ENCODE measurements around the gene INPP5A.
A peak's percentile ranks its signal among the peaks of the same experiment; 100 is the strongest.

INPP5A gene

GRCh38 chr10:132696204-132696603 is 158.6 kb downstream of the INPP5A start:
- Histone ChIP-seq H3K23ac (ENCODE audit: low read depth, low read length, poor library complexity) (no peak overlapping the region), H2BK12ac (ENCODE audit: low read length) (no peak overlapping the region)

GRCh38 chr10:132696728-132697577 is 159.4 kb downstream of the INPP5A start:
- WGBS, 2 donors (ENCODE audit: extremely low coverage in 2 of 2, insufficient read length in 2 of 2, insufficient replicate concordance in 1 of 2) = no CpG with 5 or more reads among the region's 13 CpGs
- Histone ChIP-seq H3K9ac (ENCODE audit: low read depth, low read length, poor library complexity) (no peak overlapping the region), H2BK12ac (ENCODE audit: low read length) (no peak overlapping the region), H3K27me3 (ENCODE audit: control insufficient read depth in 3 of 3, insufficient read depth in 3 of 3, low read depth in 1 of 3, low read length in 3 of 3) (no peaks in the 10 kb centered on the region), H3K4me1 (ENCODE audit: control insufficient read depth in 2 of 2, insufficient read depth in 1 of 2, low read depth in 1 of 2, low read length in 2 of 2) (peaks cover 0 to 11% of the 10 kb centered on the region in 2 donors), H2BK5ac (ENCODE audit: low read length) (no peak overlapping the region), H3K36me3 (replicated peaks in 1 of 2; ENCODE audit: control insufficient read depth in 2 of 2, insufficient read depth in 2 of 2, low read length in 2 of 2) (peaks cover 0 to 8% of the 10 kb centered on the region in 2 donors), H3K18ac (ENCODE audit: low read length) (peak overlapping the region; percentile 71), H3K14ac (ENCODE audit: low read length) (peak overlapping the region; percentile 51), H3K4me2 (ENCODE audit: insufficient read depth, low read length, poor library complexity, severe bottlenecking) (no peak overlapping the region), H3K9me3 (replicated peaks in 1 of 2; ENCODE audit: control insufficient read depth in 2 of 2, insufficient read depth in 1 of 2, low read depth in 1 of 2, low read length in 2 of 2) (peaks cover 4 to 28% of the 10 kb centered on the region in 2 donors), H2AK5ac (ENCODE audit: low read depth, low read length) (peak overlapping the region; percentile 44), H2BK120ac (ENCODE audit: low read depth, low read length) (no peak overlapping the region), H2AFZ (ENCODE audit: low read length) (no peak overlapping the region), H3K23ac (ENCODE audit: low read depth, low read length, poor library complexity) (peak overlapping the region; percentile 28), H2BK15ac (ENCODE audit: low read length) (no peak overlapping the region), H4K91ac (ENCODE audit: low read depth, low read length, poor library complexity) (no peak overlapping the region), H3K4ac (ENCODE audit: low read length) (no peak overlapping the region), H3K79me1 (ENCODE audit: low read depth, low read length) (no peaks in the 10 kb centered on the region), H4K8ac (ENCODE audit: low read depth, low read length) (no peak overlapping the region), H3K27ac (replicated peaks; ENCODE audit: low read length) (no peak overlapping the region), H3K4me3 (ENCODE audit: low read length in 2 of 2) (no peak overlapping the region)
- DNase-seq (ENCODE audit: low spot score) = no peak

More at GRCh38 chr10:132696204-132696603, 158.6 kb downstream of the INPP5A start:
- no peaks in the 10 kb centered on the region for H3K79me1 ChIP-seq (ENCODE audit: low read depth, low read length)
- peaks cover 0 to 11% of the 10 kb centered on the region in 2 donors for H3K4me1 ChIP-seq (ENCODE audit: control insufficient read depth in 2 of 2, insufficient read depth in 1 of 2, low read depth in 1 of 2, low read length in 2 of 2)
- no peak for DNase-seq (ENCODE audit: low spot score)
- H2BK120ac ChIP-seq (ENCODE audit: low read depth, low read length) = no peak overlapping the region
- no peak overlapping the region for H3K18ac ChIP-seq (ENCODE audit: low read length)
- H2AFZ ChIP-seq (ENCODE audit: low read length) = no peak overlapping the region
- H4K91ac ChIP-seq (ENCODE audit: low read depth, low read length, poor library complexity) = no peak overlapping the region
- no peak overlapping the region for H2AK5ac ChIP-seq (ENCODE audit: low read depth, low read length)
- H3K27me3 ChIP-seq (ENCODE audit: control insufficient read depth in 3 of 3, insufficient read depth in 3 of 3, low read depth in 1 of 3, low read length in 3 of 3) = no peaks in the 10 kb centered on the region
- no peak overlapping the region for H3K4me2 ChIP-seq (ENCODE audit: insufficient read depth, low read length, poor library complexity, severe bottlenecking)
- H3K4me3 ChIP-seq (ENCODE audit: low read length in 2 of 2) = no peak overlapping the region
- no peak overlapping the region for H2BK15ac ChIP-seq (ENCODE audit: low read length)
- H3K27ac ChIP-seq (replicated peaks; ENCODE audit: low read length) = no peak overlapping the region
- peaks cover 4 to 28% of the 10 kb centered on the region in 2 donors for H3K9me3 ChIP-seq (replicated peaks in 1 of 2; ENCODE audit: control insufficient read depth in 2 of 2, insufficient read depth in 1 of 2, low read depth in 1 of 2, low read length in 2 of 2)
- H4K8ac ChIP-seq (ENCODE audit: low read depth, low read length) = no peak overlapping the region
- peaks cover 0 to 8% of the 10 kb centered on the region in 2 donors for H3K36me3 ChIP-seq (replicated peaks in 1 of 2; ENCODE audit: control insufficient read depth in 2 of 2, insufficient read depth in 2 of 2, low read length in 2 of 2)
- H3K9ac ChIP-seq (ENCODE audit: low read depth, low read length, poor library complexity) = no peak overlapping the region
- no peak overlapping the region for H3K4ac ChIP-seq (ENCODE audit: low read length)
- no peak overlapping the region for H3K14ac ChIP-seq (ENCODE audit: low read length)
- WGBS, 2 donors (ENCODE audit: extremely low coverage in 2 of 2, insufficient read length in 2 of 2, insufficient replicate concordance in 1 of 2) = no CpG with 5 or more reads among the region's 2 CpGs
- H2BK5ac ChIP-seq (ENCODE audit: low read length) = no peak overlapping the region

GRCh38 chr10:132697578-132698200 is 160.1 kb downstream of the INPP5A start:
- Histone ChIP-seq H3K27ac (replicated peaks; ENCODE audit: low read length) (no peak overlapping the region), H3K36me3 (replicated peaks in 1 of 2; ENCODE audit: control insufficient read depth in 2 of 2, insufficient read depth in 2 of 2, low read length in 2 of 2) (peaks cover 0 to 8% of the 10 kb centered on the region in 2 donors), H3K18ac (ENCODE audit: low read length) (no peak overlapping the region), H3K79me1 (ENCODE audit: low read depth, low read length) (no peaks in the 10 kb centered on the region), H3K4me3 (ENCODE audit: low read length in 2 of 2) (no peak overlapping the region), H3K27me3 (ENCODE audit: control insufficient read depth in 3 of 3, insufficient read depth in 3 of 3, low read depth in 1 of 3, low read length in 3 of 3) (no peaks in the 10 kb centered on the region), H3K23ac (ENCODE audit: low read depth, low read length, poor library complexity) (no peak overlapping the region), H2BK5ac (ENCODE audit: low read length) (no peak overlapping the region), H3K4ac (ENCODE audit: low read length) (no peak overlapping the region), H2BK120ac (ENCODE audit: low read depth, low read length) (no peak overlapping the region), H3K4me1 (ENCODE audit: control insufficient read depth in 2 of 2, insufficient read depth in 1 of 2, low read depth in 1 of 2, low read length in 2 of 2) (peaks cover 0 to 11% of the 10 kb centered on the region in 2 donors), H2AFZ (ENCODE audit: low read length) (no peak overlapping the region), H3K14ac (ENCODE audit: low read length) (no peak overlapping the region), H2BK12ac (ENCODE audit: low read length) (no peak overlapping the region), H4K91ac (ENCODE audit: low read depth, low read length, poor library complexity) (no peak overlapping the region), H2AK5ac (ENCODE audit: low read depth, low read length) (no peak overlapping the region), H2BK15ac (ENCODE audit: low read length) (no peak overlapping the region), H3K9me3 (replicated peaks in 1 of 2; ENCODE audit: control insufficient read depth in 2 of 2, insufficient read depth in 1 of 2, low read depth in 1 of 2, low read length in 2 of 2) (peaks cover 2 to 24% of the 10 kb centered on the region in 2 donors), H4K8ac (ENCODE audit: low read depth, low read length) (no peak overlapping the region), H3K4me2 (ENCODE audit: insufficient read depth, low read length, poor library complexity, severe bottlenecking) (no peak overlapping the region), H3K9ac (ENCODE audit: low read depth, low read length, poor library complexity) (no peak overlapping the region)
- no peak for DNase-seq (ENCODE audit: low spot score)
- WGBS, 2 donors (ENCODE audit: extremely low coverage in 2 of 2, insufficient read length in 2 of 2, insufficient replicate concordance in 1 of 2) = no CpG with 5 or more reads among the region's 21 CpGs

GRCh38 chr10:132698211-132698751 is 160.7 kb downstream of the INPP5A start:
- no peak overlapping the region for H3K9ac ChIP-seq (ENCODE audit: low read depth, low read length, poor library complexity)
- peak overlapping the region; percentile 48 for H3K18ac ChIP-seq (ENCODE audit: low read length)
- no peak overlapping the region for H2BK120ac ChIP-seq (ENCODE audit: low read depth, low read length)
- no peak overlapping the region for H3K27ac ChIP-seq (replicated peaks; ENCODE audit: low read length)
- H2AFZ ChIP-seq (ENCODE audit: low read length) = no peak overlapping the region
- H4K8ac ChIP-seq (ENCODE audit: low read depth, low read length) = no peak overlapping the region
- H3K27me3 ChIP-seq (ENCODE audit: control insufficient read depth in 3 of 3, insufficient read depth in 3 of 3, low read depth in 1 of 3, low read length in 3 of 3) = no peaks in the 10 kb centered on the region
- H3K9me3 ChIP-seq (replicated peaks in 1 of 2; ENCODE audit: control insufficient read depth in 2 of 2, insufficient read depth in 1 of 2, low read depth in 1 of 2, low read length in 2 of 2) = peaks cover 2 to 22% of the 10 kb centered on the region in 2 donors
- H4K91ac ChIP-seq (ENCODE audit: low read depth, low read length, poor library complexity) = no peak overlapping the region
- H3K23ac ChIP-seq (ENCODE audit: low read depth, low read length, poor library complexity) = peak overlapping the region; percentile 5
- H3K4ac ChIP-seq (ENCODE audit: low read length) = peak overlapping the region; percentile 11
- no peak overlapping the region for H2AK5ac ChIP-seq (ENCODE audit: low read depth, low read length)
- peaks cover 0 to 11% of the 10 kb centered on the region in 2 donors for H3K4me1 ChIP-seq (ENCODE audit: control insufficient read depth in 2 of 2, insufficient read depth in 1 of 2, low read depth in 1 of 2, low read length in 2 of 2)
- no peak overlapping the region for H2BK15ac ChIP-seq (ENCODE audit: low read length)
- H3K4me3 ChIP-seq (ENCODE audit: low read length in 2 of 2) = no peak overlapping the region
- H3K79me1 ChIP-seq (ENCODE audit: low read depth, low read length) = peaks cover under 1% of the 10 kb centered on the region
- no peak for DNase-seq (ENCODE audit: low spot score)
- peak overlapping the region; percentile 89 for H3K14ac ChIP-seq (ENCODE audit: low read length)
- H3K4me2 ChIP-seq (ENCODE audit: insufficient read depth, low read length, poor library complexity, severe bottlenecking) = no peak overlapping the region
- WGBS, 2 donors (ENCODE audit: extremely low coverage in 2 of 2, insufficient read length in 2 of 2, insufficient replicate concordance in 1 of 2) = no CpG with 5 or more reads among the region's 24 CpGs
- no peak overlapping the region for H2BK12ac ChIP-seq (ENCODE audit: low read length)
- peaks cover 0 to 10% of the 10 kb centered on the region in 2 donors for H3K36me3 ChIP-seq (replicated peaks in 1 of 2; ENCODE audit: control insufficient read depth in 2 of 2, insufficient read depth in 2 of 2, low read length in 2 of 2)
- no peak overlapping the region for H2BK5ac ChIP-seq (ENCODE audit: low read length)

All from neuronal stem cell (in vitro differentiated cells).